ENCODE measurements around the gene PEX5.

GRCh38 chr12:7221486-7221885 lies 32.0 kb downstream of the PEX5 start:
- TF ChIP-seq CTCF (IDR thresholded peaks at IDR 0.05) (no peak), EZH2 (IDR thresholded peaks at IDR 0.05) (no peak)

Data from neural progenitor cell (in vitro differentiated cells).